ENCODE data around the gene PLA2G4B.

The PLA2G4B gene

GRCh38 chr15:41838400-41838897, at the start of gene PLA2G4B:
Gene PLA2G4B (plus strand): TSS chr15:41838847. CDS start chr15:41838914, 67 bp downstream.
- DNase-seq = no peak

GRCh38 chr15:41789236-41789635, 49.4 kb upstream of the PLA2G4B start:
- DNase-seq = no peak

GRCh38 chr15:41789662-41790061, 49.0 kb upstream of the PLA2G4B start:
- no peak for DNase-seq

- no peak for DNase-seq
Observed at GRCh38 chr15:41790169-41790568, 48.5 kb upstream of the PLA2G4B start.

DNA sequence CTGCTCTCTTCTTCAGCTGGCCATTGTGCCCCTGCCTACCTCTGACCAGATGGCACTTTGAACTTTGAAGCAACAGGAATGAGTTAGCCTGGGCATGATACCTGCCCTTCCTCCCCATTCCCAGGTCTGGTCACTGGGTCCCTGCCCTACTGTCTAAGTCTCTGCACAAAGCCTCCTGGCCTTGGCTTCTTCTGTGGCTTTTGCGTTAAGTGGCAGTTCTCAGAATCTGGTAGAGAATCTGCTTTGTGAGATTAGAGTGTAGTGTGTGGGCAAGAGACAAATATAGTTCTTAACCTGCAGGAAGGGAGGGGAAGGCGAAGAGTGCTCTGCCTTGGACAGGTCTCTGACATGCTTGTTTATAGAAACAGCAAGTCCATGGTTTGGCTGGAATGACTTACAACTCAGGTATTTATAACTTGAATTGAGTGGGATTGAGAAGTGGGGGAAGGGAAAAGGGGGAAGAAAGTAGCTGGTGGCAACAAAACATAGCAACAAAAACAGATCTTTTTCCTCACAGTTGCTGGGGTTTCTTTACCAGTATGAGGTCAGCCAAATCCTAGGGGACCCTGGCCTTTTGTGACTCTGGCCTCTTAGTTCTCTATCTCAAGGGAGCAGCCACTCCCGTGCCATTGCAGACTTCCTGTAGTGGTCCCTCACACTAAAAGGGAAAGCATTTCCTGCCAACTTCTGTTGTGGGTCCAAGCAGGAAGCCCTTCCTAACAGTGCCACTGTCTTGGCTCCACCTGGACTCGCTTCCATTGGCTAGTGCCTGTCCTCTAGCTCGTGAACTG, 47.7 kb upstream of the PLA2G4B start:
- no peak for DNase-seq

GRCh38 chr15:41791547-41791937, 47.1 kb upstream of the PLA2G4B start:
- DNase-seq = no peak

- DNase-seq = no peak
Observed at GRCh38 chr15:41792000-41792637, 46.5 kb upstream of the PLA2G4B start.

DNA sequence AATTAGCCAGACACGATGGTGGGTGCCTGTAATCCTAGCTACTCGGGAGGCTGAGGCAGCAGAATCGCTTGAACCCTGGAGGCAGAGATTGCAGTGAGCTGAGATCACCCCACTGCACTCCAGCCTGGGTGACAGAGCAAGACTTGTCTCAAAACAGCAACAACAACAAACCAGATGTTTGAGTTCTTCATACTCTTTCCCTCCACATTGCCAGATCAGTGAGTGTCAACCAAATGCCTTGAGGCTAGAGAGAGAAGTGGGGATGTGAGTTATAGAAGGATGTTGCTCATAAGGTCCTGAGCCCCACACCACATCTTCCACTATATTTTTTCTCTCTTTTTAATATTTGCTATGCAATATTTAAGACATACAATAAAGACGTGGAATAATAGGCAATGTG, 44.6 kb upstream of the PLA2G4B start:
- DNase-seq = no peak

DNA sequence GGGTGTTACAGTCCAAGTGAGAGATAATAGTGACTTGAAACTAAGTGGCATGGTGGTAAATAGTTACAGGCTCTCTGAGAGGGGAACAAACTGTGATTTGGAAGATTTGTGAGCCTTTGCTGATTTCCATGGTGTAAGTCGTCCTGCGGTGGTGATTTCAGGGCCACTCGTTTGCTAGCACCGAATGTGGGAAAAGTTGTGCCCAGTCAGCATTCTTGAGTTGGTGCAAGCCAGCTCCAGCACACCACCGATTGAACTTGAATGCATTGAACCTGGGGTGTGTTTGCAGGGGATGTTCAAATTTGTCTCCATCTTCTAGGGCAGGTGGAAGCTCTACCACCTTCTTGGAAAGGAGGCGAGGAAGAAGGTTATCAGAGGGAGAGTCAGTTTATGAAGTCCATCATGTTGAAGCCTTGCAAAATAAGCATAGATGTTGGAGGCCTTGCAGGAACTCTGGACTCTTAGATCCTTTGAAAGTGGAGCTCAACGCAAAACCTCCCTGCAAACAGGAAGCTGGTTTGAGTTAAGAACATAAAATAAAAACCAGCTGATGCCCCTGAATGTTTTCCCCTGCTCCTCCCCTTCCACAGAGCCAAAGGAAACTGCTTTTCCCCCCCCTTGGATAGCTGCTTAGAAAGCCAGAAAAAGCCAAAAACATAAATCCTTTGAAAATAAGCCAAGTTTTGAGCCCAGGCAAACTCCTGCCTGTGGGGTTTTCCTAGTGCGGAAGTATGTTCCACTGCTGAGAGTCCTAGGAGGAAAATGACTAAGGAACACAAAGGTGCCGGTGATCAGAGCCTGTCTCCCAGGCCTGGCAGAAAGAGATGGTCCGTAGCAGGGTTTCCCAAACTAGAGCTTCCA, 42.4 kb upstream of the PLA2G4B start:
- no peak for DNase-seq

- DNase-seq = no peak
Observed at GRCh38 chr15:41797201-41797944, 41.3 kb upstream of the PLA2G4B start.

DNA sequence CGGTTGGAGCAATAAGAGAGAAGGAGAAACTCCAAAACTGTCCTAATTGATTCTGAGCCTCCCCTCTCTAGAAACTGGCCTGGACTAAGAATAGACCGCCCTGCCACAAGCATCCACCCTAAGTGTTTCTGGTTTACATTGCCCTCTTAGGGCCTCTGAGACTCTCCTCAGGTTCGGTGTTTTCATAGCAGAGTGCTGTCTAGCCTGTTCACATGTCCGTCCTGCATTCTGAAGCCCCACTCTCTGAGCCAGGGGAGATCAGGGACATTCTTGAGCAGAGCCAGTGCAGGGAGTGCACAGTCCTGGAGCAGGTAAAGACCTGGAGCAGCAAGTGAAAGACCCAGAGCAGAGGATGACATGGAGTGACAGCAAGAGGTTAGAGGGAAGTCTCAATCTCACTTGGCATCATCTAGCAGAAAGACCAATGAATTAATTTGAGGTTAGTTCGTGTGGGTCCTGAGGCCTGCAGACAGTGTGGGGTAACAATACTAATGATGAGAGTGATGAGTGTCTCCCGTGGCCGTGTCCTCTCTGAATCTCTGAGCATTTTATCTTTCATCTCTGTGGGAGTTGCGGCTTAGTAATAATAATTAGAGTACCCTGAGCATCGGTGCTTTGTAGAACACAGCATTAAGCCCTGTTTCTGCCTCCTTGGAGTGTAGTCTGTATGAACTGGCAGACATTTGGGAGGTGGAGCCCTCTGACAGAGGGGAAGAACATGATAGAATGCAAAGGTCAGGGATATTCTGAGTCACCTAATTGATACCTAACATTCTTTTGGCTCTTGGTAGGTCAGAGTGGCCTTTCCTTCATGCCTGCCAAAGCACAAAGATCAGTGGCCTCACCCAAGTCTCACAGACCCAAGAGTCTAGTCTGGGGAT, 39.8 kb upstream of the PLA2G4B start:
- no peak for DNase-seq

DNA sequence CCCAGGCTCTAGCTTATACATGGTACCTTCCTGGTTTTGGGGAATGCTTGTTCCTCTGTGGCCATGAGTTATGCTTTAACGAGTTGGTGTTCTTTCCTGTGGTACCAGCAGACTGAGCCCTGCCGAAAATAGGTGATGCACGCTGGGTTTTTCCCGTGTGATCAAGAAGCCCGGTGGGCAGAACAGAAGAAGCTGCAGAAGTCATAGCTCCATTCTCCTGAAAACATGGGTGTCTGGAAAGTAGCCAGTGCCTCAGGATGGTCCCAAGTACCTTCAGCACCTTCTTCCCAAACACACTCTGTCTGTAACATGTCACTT, 39.2 kb upstream of the PLA2G4B start:
- no peak for DNase-seq

GRCh38 chr15:41801185-41801584, 37.5 kb upstream of the PLA2G4B start:
- no peak for DNase-seq

DNA sequence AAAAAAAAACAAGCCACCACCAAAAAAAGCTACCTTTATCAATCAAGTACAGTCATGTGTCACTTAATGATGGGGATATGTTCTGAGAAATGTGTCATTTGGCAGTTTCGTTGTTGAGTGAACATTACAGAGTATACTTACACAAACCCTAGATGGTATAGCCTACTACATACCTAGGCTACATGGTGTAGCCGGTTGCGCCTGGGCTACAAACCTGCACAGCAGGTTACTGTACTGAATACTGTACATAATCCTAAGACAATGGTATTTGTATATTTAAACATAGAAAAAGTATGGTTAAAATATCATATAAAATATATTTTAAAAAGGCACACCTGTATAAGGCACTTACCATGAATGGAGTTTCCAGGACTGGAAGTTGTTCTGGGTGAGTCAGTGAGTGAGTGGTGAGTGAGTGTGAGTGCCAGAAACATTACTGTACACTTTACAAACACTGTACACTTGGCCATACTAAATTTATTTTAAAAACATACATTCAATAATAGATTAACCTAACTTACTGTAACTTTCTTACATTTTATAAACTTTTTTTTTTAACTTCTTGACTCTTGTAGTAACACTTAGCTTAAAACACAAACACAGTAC, 36.7 kb upstream of the PLA2G4B start:
- DNase-seq = no peak

DNA sequence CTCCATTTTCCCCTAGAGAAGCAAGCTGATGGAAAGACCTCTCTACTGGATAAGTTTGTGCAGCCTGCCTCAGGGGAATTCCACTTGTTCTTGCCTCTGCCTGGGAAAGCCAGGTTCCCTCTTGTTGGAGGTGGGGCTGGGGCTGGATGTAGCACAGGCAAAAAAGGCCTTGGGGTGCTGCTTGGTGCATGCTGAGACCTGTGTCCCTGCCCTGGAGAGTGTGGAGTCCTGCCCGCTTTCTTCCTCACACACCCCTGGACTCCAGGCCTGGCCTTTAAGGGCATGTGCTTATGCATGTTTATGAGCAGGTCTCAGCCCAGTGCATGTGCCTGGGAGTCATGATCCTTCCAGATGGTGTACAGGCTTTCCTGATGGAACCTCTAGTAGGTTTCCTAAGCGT, 34.3 kb upstream of the PLA2G4B start:
- no peak for DNase-seq

DNA sequence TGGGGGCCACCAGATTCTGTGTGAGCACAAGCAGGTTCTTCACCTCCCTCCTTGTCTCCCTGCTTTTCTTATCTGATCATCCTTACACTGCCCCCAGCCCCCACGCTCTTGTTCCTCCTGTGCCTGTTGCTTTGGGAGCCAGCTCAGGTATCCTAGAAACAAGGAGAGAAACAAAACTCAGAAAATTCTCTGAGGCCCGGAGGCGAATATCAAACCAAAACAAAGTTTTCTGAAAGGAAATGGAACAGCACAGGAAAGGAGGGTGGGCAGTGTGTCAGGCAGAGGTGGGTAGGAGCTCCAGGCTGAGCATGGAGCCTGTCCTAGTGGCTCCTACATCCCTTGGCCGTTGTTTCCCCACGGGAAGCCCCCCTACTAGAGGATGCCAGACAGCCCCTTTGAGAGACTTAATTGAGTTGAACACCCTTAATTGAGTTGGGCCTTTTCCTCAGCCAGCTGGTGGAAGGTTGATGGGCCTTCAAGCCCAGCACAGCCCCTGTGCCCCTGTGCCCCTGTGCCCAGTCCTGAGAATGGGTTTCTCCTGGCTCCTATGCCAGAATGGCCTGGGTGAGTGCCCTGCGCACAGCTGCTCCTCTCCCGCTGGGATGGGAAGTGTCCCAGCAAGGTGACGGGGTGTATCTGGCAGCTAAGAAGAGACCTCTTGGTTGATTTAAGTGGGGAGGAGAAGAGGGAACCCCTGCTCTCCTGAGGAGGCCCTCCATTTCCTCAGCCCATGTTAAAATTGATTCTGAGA, 33.6 kb upstream of the PLA2G4B start:
- no peak for DNase-seq

- no peak for DNase-seq
Observed at GRCh38 chr15:41805711-41806110, 32.9 kb upstream of the PLA2G4B start.

- DNase-seq = no peak
Observed at GRCh38 chr15:41806291-41807181, 32.1 kb upstream of the PLA2G4B start.

DNA sequence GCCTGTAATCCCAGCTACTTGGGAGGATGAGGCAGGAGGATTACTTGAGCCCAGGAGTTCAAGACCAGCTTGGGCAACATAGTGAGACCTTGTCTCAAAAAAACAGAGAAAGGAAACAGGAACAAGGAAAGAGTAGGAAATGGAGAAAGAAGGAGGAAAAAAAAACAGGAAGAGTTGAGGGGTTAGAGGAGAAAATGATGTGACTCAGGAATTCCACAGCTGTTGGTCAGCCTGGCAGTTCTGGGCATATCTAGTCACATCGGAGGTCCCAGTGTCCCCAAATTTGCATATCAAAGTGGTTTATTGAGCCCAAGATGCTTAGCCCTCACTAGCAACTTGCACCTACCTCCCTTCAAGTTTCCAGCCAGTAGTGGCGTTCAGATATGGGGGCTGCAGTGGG, 29.5 kb upstream of the PLA2G4B start:
- DNase-seq = no peak

Data from stimulated activated naive CD4-positive, alpha-beta T cell treated with Interleukin-2 at 50 U/mL for 16 hours (primary cell).